Heart left ventricle (tissue), 16 donors: ENCODE results near the gene MACF1. TPM values are rescaled to one million over a fixed set of nuclear protein-coding genes. Genes with fewer than 3 reads are reported as not detected.

Experiments used
- ATAC-seq, 4 donors: fragments of 200-7000 bp; cut with Tn5 transposase; one replicate each; pipeline ENCODE4 v1.9.1; 2020 to 2022; ENCODE audit warnings: moderate library complexity in 4 of 4, mild to moderate bottlenecking in 3 of 4, moderate number of reproducible peaks in 1 of 4
- DNase-seq, 5 donors: peaks; one replicate each; pipeline ENCODE4 v3.0.0-alpha.2; 2020
- H3K27ac ChIP-seq, 12 donors: fragments of 200-600 bp; sonication (generic) in 4 of 12; one replicate each; pipeline versions ENCODE4 v1.5.0 to v1.8.0; 2016 to 2022; ENCODE audit warnings: mild to moderate bottlenecking in 2 of 12
- H3K27me3 ChIP-seq, 9 donors: fragments of 200-600 bp; sonication (generic) in 2 of 9; one replicate each; pipeline versions ENCODE4 v1.5.1 to v1.8.0; 2016 to 2022; ENCODE audit warnings: mild to moderate bottlenecking in 3 of 9
- H3K36me3 ChIP-seq, 9 donors: fragments of 200-600 bp; sonication (generic) in 2 of 9; one replicate each; pipeline versions ENCODE4 v1.5.0 to v1.8.0; 2018 to 2022; ENCODE audit warnings: mild to moderate bottlenecking in 2 of 9
- H3K4me1 ChIP-seq, 12 donors: fragments of 200-600 bp; sonication (generic) in 4 of 12; one replicate each; pipeline versions ENCODE4 v1.5.0 to v1.8.0; 2016 to 2022; ENCODE audit warnings: mild to moderate bottlenecking in 3 of 12
- H3K4me3 ChIP-seq, 12 donors: fragments of 200-600 bp; sonication (generic) in 4 of 12; one replicate each; pipeline versions ENCODE4 v1.5.0 to v1.8.0; 2017 to 2022; ENCODE audit warnings: mild to moderate bottlenecking in 9 of 12, moderate library complexity in 4 of 12
- H3K9me3 ChIP-seq, 12 donors: fragments of 200-600 bp; sonication (generic) in 4 of 12; one replicate each; pipeline versions ENCODE4 v1.5.0 to v1.8.0; 2016 to 2022; ENCODE audit warnings: mild to moderate bottlenecking in 1 of 12
- POLR2A ChIP-seq, 2 donors: fragments of 450-650 bp; IDR thresholded peaks; one replicate each; pipeline ENCODE4 v1.6.1; 2017; ENCODE audit warnings: antibody characterized with exemption in 2 of 2, mild to moderate bottlenecking in 2 of 2, moderate library complexity in 2 of 2
- WGBS, 4 donors: extraction: QIAGEN DNeasy Blood & Tissue Kit in 2 of 4; methylation state at CpG; one replicate each; pipeline versions ENCODE4 v1.1.5 to v1.1.7; 2013 to 2018; 5-methylcytosine and 5-hydroxymethylcytosine counted together
- intact Hi-C, 10 donors: fragments of 100-400 bp; cut with DNase I; formaldehyde crosslinking; loops; one replicate each; pipeline versions ENCODE4 v1.11.1 to v1.14.2; 2022
- polyA plus RNA-seq, 2 donors: library from polyadenylated mRNA; stranded (reverse); fragments of 200-250 nt; gene quantifications; one replicate each; pipeline ENCODE4 v1.2.3, GENCODE V29; 2013
- total RNA-seq, 9 donors: library from RNA; depleted of rRNA in 2 of 9; stranded (reverse); fragments of >200 nt in 2 of 9; fragmentation: NEBNext Ultra II Directional in 3 of 9; extraction: Animal tissue kit (Norgen Biotek cat#: 25700) in 3 of 9; gene quantifications; one replicate each; pipeline versions ENCODE4 v1.1.0 to v1.2.4, GENCODE V29; 2016 to 2023
- TF ChIP-seq, protein P1 (sequence below), 12 donors: fragments of 200-600 bp; sonication (generic) in 4 of 12; IDR thresholded peaks; one replicate each; pipeline versions ENCODE4 v1.5.0 to v1.8.0; 2018 to 2022; ENCODE audit warnings: antibody characterized with exemption in 12 of 12, mild to moderate bottlenecking in 5 of 12
- donor health status: ischemic (EF 13 %, LVEDD 7.1; RV severe dilation, severe dysfunction).
- donor health status: healthy with polysubstance abuse.
- donor health status: DM: no; HTN: yes; CAD: no.
- donor health status: DM: no; HTN: no; CAD: no.
- donor health status: ischemic (EF 25% LVEDD 6.9; RV normal size, moderate dysfunction).
- donor health status: ischemic (EF 25% LVEDD 5.7; RV mildly dilated, moderate dysfunction).
- donor health status: healthy.
- donor health status: DM: yes; HTN: yes; CAD: no.
- donor health status: ischemic (EF 35%, LVEDD 5.7; RV mildly dilated, moderate dysfunction).
- donor health status: nonischemic (EF 11% LVEDD 7.7; RV severe dilation, severe dysfunction).
- donor health status: DM: yes; HTN: yes; CAD: no.
- donor health status: PGD.
- donor health status: ischemic (EF 29% LVEDD 5.4; RV normal size, mild dysfunction).
- donor health status: nonischemic (EF 23%, LVEDD 6.1; RV moderate dilation, normal function).

The MACF1 gene
- total and polyA plus RNA-seq, 11 donors: 102 to 436 (median 251) TPM

DNA sequence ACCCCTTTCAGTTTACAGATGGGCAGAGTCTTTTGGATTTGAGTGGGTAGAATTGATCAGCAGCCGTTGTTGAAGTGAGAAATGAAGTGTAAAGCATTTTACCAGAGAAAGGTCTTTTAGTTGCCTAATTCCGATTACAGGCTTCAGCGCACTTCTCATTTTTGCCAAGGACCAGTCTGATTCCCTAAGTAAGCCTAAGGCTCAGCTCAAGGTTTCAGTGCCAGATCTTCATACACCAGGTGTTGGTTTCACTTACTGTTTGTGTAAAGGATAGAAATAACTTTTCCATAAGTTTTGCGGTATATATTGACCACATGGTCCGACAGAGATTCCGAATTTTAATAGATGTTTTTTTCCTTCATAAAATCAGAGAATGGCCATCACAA lies 203.0 kb downstream of the MACF1 start:
- H3K4me3 ChIP-seq: peak overlapping the region in 4 of 12 donors; percentile 77 to 97 (median 88)
- peaks cover 10 to 77% (median 67%) of the 10 kb centered on the region in 12 donors for H3K4me1 ChIP-seq
- H3K27ac ChIP-seq: peak overlapping the region in 11 of 12 donors; percentile 89 to 97 (median 93)
- DNase-seq (no peak), ATAC-seq (no peak)
- H3K9me3 ChIP-seq: no peaks in the 10 kb centered on the region
- WGBS, 4 donors: 69 to 81% (median 78%) methylated on average over 6 of the region's 6 CpGs
- peaks cover 0 to 15% (median 2%) of the 10 kb centered on the region in 9 donors for H3K36me3 ChIP-seq
- intact Hi-C loops: no loop called here
- no peak for TF ChIP-seq POLR2A (IDR thresholded peaks at IDR 0.05)
- TF ChIP-seq, protein P1, sequence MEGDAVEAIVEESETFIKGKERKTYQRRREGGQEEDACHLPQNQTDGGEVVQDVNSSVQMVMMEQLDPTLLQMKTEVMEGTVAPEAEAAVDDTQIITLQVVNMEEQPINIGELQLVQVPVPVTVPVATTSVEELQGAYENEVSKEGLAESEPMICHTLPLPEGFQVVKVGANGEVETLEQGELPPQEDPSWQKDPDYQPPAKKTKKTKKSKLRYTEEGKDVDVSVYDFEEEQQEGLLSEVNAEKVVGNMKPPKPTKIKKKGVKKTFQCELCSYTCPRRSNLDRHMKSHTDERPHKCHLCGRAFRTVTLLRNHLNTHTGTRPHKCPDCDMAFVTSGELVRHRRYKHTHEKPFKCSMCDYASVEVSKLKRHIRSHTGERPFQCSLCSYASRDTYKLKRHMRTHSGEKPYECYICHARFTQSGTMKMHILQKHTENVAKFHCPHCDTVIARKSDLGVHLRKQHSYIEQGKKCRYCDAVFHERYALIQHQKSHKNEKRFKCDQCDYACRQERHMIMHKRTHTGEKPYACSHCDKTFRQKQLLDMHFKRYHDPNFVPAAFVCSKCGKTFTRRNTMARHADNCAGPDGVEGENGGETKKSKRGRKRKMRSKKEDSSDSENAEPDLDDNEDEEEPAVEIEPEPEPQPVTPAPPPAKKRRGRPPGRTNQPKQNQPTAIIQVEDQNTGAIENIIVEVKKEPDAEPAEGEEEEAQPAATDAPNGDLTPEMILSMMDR (IDR thresholded peaks at IDR 0.05): no peak
- H3K27me3 ChIP-seq: no peaks in the 10 kb centered on the region

DNA sequence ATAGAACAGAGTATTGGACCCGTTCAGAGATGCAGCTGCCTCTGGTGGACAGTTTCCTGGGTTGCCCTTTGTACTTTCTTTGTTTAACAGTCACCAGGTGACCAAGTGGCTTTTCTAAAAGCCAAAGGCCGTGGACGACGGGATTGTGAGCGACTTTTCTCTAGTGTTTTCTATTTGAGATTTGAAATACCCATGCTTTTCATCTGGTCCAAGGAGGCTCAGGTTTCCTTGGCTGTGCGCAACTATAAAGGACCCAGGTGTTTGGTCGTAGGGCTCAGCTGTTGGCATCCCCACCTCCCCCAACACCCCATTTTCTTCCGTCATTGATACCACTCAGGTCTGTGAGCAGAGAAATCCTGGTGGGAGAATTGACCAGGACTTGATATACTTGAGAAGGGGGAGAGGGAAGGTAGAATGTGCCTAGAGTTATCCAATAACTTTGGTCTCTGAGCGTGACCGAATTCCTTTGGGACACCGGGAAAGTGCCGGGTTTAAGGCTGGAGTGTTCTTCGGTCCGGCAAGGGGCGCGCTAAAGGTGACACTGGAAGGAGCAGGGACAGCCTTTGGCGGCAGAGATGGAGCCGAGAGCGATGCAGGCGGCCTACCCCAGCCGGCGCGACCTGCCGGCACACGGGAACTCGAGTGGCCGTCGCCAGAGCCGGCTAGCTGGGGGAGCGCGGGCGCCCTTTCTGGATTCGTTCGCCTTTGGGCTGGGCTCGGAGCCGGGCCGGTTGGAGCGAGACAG lies 203.6 kb downstream of the MACF1 start:
- Histone ChIP-seq H3K27ac (peak overlapping the region; percentile 76 to 97 (median 92)), H3K27me3 (no peaks in the 10 kb centered on the region), H3K4me3 (peak overlapping the region; percentile 64 to 97 (median 81)), H3K4me1 (peaks cover 10 to 82% (median 73%) of the 10 kb centered on the region in 12 donors), H3K9me3 (no peaks in the 10 kb centered on the region), H3K36me3 (peaks cover 0 to 20% (median 7%) of the 10 kb centered on the region in 9 donors)
- DNase-seq (no peak), ATAC-seq (no peak)
- intact Hi-C loops: loop anchor here in 3 of 10 donors (2.0 kb wide), 2 partner anchors 13 to 15 kb away; no protein-coding TSS in a partner anchor
- TF ChIP-seq POLR2A (IDR thresholded peaks at IDR 0.05): peak in 1 of 2 donors; percentile 59
- TF ChIP-seq, protein P1 (IDR thresholded peaks at IDR 0.05): peak in 1 of 12 donors; percentile 7
- WGBS, 4 donors: 9 to 45% (median 12%) methylated on average over 10 to 38 of the region's 38 CpGs

DNA sequence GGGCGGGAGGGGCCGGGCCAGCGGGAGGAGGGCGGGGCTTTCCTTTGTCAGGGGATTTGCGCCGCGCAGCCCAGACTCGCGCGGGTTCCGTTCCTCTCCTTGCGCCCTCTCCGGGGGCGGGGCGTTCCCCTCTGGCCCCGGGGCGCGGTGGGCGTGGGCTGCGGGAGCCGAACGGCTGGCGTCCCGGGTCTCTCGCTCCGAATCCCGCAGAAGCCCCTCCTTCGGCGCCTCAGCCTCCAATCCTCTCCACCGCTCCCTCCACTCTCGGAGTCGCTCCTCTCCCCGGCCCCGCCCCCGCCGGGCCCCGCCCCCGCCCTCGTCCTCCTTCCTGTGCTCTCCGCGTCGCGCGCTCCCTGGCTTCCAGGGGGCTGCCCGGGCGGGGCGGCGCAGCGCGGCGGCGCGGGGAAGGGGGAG lies 204.2 kb downstream of the MACF1 start:
- H3K36me3 ChIP-seq: peaks cover 0 to 20% (median 7%) of the 10 kb centered on the region in 9 donors
- DNase-seq (peak; percentile 96 to 98 (median 97)), ATAC-seq (peak; percentile 90 to 95 (median 93))
- no peaks in the 10 kb centered on the region for H3K9me3 ChIP-seq
- H3K27ac ChIP-seq: peak overlapping the region; percentile 78 to 97 (median 92)
- peak in 1 of 2 donors; percentile 17 for TF ChIP-seq POLR2A (IDR thresholded peaks at IDR 0.05)
- TF ChIP-seq, protein P1 (IDR thresholded peaks at IDR 0.05): peak in 2 of 12 donors; percentile 17 to 27
- peak overlapping the region; percentile 64 to 97 (median 81) for H3K4me3 ChIP-seq
- peaks cover 10 to 86% (median 74%) of the 10 kb centered on the region in 12 donors for H3K4me1 ChIP-seq
- H3K27me3 ChIP-seq: no peaks in the 10 kb centered on the region
- intact Hi-C loops: loop anchor here in 3 of 10 donors (2.0 kb wide), 2 partner anchors 14 to 16 kb away; no protein-coding TSS in a partner anchor
- 0 to 1% (median 0%) methylated on average over 20 to 53 of the region's 53 CpGs for WGBS, 4 donors
